BLaER1 (cell line): ENCODE results near the gene SLC8A2.

Experiments
- H3K27ac ChIP-seq: shearing (Covaris generic); formaldehyde crosslinking; 2 replicates; pipeline ENCODE4 v1.8.1; 2022
- H3K27me3 ChIP-seq: shearing (Covaris generic); formaldehyde crosslinking; 2 replicates; pipeline ENCODE4 v1.8.1; 2022
- H3K36me3 ChIP-seq: shearing (Covaris generic); formaldehyde crosslinking; 2 replicates; pipeline ENCODE4 v1.8.1; 2022
- H3K4me1 ChIP-seq: shearing (Covaris generic); formaldehyde crosslinking; 2 replicates; pipeline ENCODE4 v1.8.1; 2022
- H3K4me2 ChIP-seq: shearing (Covaris generic); formaldehyde crosslinking; 2 replicates; pipeline ENCODE4 v1.8.1; 2022
- H3K4me3 ChIP-seq: shearing (Covaris generic); formaldehyde crosslinking; 2 replicates; pipeline ENCODE4 v1.8.1; 2022
- H3K9ac ChIP-seq: shearing (Covaris generic); formaldehyde crosslinking; 2 replicates; pipeline ENCODE4 v1.8.1; 2022
- H3K9me3 ChIP-seq: shearing (Covaris generic); formaldehyde crosslinking; 2 replicates; pipeline ENCODE4 v1.8.1; 2022
- H4K20me1 ChIP-seq: shearing (Covaris generic); formaldehyde crosslinking; 2 replicates; pipeline ENCODE4 v1.8.1; 2022
- Cebpa-rat ChIP-seq: shearing (Covaris generic); IDR thresholded peaks from 2 replicates; pipeline ENCODE4 v1.8.1; 2022

The SLC8A2 gene

GRCh38 chr19:47503826-47504150, 32.1 kb upstream of the SLC8A2 start:
- H3K36me3 ChIP-seq: peaks cover 66% of the 10 kb centered on the region
- peaks cover 97% of the 10 kb centered on the region for H4K20me1 ChIP-seq

GRCh38 chr19:47503130-47503825, 31.6 kb upstream of the SLC8A2 start:
- Histone ChIP-seq H3K36me3 (peaks cover 71% of the 10 kb centered on the region), H3K27me3 (no peaks in the 10 kb centered on the region), H3K27ac (no peak overlapping the region), H3K9me3 (no peaks in the 10 kb centered on the region), H3K4me2 (no peak overlapping the region), H4K20me1 (peaks cover 97% of the 10 kb centered on the region), H3K4me1 (peaks cover 18% of the 10 kb centered on the region), H3K4me3 (no peak overlapping the region), H3K9ac (no peak overlapping the region)
- no peak for TF ChIP-seq Cebpa-rat

More at GRCh38 chr19:47503826-47504150, 32.1 kb upstream of the SLC8A2 start:
- H3K9me3 ChIP-seq: no peaks in the 10 kb centered on the region
- H3K4me3 ChIP-seq: no peak overlapping the region
- peaks cover 24% of the 10 kb centered on the region for H3K4me1 ChIP-seq
- no peaks in the 10 kb centered on the region for H3K27me3 ChIP-seq
- no peak for TF ChIP-seq Cebpa-rat
- H3K9ac ChIP-seq: no peak overlapping the region
- no peak overlapping the region for H3K4me2 ChIP-seq
- no peak overlapping the region for H3K27ac ChIP-seq

GRCh38 chr19:47499863-47500830, 28.5 kb upstream of the SLC8A2 start:
- Histone ChIP-seq H3K27ac (no peak overlapping the region), H3K4me1 (peaks cover 29% of the 10 kb centered on the region), H4K20me1 (peaks cover 97% of the 10 kb centered on the region), H3K9me3 (no peaks in the 10 kb centered on the region), H3K4me3 (no peak overlapping the region), H3K27me3 (no peaks in the 10 kb centered on the region), H3K9ac (no peak overlapping the region), H3K36me3 (peaks cover 84% of the 10 kb centered on the region), H3K4me2 (no peak overlapping the region)
- no peak for TF ChIP-seq Cebpa-rat

- H3K4me1 ChIP-seq: peaks cover 37% of the 10 kb centered on the region
- H3K9me3 ChIP-seq: no peaks in the 10 kb centered on the region
- TF ChIP-seq Cebpa-rat: no peak
- no peak overlapping the region for H3K9ac ChIP-seq
- no peak overlapping the region for H3K27ac ChIP-seq
- H3K27me3 ChIP-seq: no peaks in the 10 kb centered on the region
- H4K20me1 ChIP-seq: peaks cover 98% of the 10 kb centered on the region
- no peak overlapping the region for H3K4me3 ChIP-seq
- no peak overlapping the region for H3K4me2 ChIP-seq
- H3K36me3 ChIP-seq: peaks cover 86% of the 10 kb centered on the region
Observed at GRCh38 chr19:47499371-47499770, 27.7 kb upstream of the SLC8A2 start.

GRCh38 chr19:47498561-47498960, 26.9 kb upstream of the SLC8A2 start:
- Histone ChIP-seq H4K20me1 (peaks cover 98% of the 10 kb centered on the region), H3K9ac (no peak overlapping the region), H3K27me3 (no peaks in the 10 kb centered on the region), H3K27ac (0 out of 2 replicates have a peak overlapping the region, but pooled peaks have one; percentile 6), H3K36me3 (peaks cover 84% of the 10 kb centered on the region), H3K4me3 (no peak overlapping the region), H3K4me2 (no peak overlapping the region), H3K4me1 (peaks cover 45% of the 10 kb centered on the region), H3K9me3 (no peaks in the 10 kb centered on the region)
- no peak for TF ChIP-seq Cebpa-rat

- Histone ChIP-seq H4K20me1 (peaks cover 97% of the 10 kb centered on the region), H3K4me2 (no peak overlapping the region), H3K36me3 (peaks cover 84% of the 10 kb centered on the region), H3K9me3 (no peaks in the 10 kb centered on the region), H3K27ac (0 out of 2 replicates have a peak overlapping the region, but pooled peaks have one; percentile 68), H3K4me1 (peaks cover 49% of the 10 kb centered on the region), H3K4me3 (no peak overlapping the region), H3K9ac (no peak overlapping the region), H3K27me3 (no peaks in the 10 kb centered on the region)
- no peak for TF ChIP-seq Cebpa-rat
Observed at GRCh38 chr19:47497821-47498520, 26.3 kb upstream of the SLC8A2 start.

GRCh38 chr19:47497050-47497766, 25.5 kb upstream of the SLC8A2 start:
- Histone ChIP-seq H3K4me1 (peaks cover 51% of the 10 kb centered on the region), H3K9ac (peak overlapping the region; percentile 58; the same call in 1 of the 2 replicates), H3K36me3 (peaks cover 86% of the 10 kb centered on the region), H3K4me3 (no peak overlapping the region), H3K4me2 (peak overlapping the region; percentile 63), H3K27ac (peak overlapping the region; percentile 68), H4K20me1 (peaks cover 89% of the 10 kb centered on the region), H3K9me3 (no peaks in the 10 kb centered on the region), H3K27me3 (no peaks in the 10 kb centered on the region)
- no peak for TF ChIP-seq Cebpa-rat

GRCh38 chr19:47495478-47496372, 24.0 kb upstream of the SLC8A2 start:
- Histone ChIP-seq H3K27me3 (no peaks in the 10 kb centered on the region), H3K9ac (no peak overlapping the region), H4K20me1 (peaks cover 77% of the 10 kb centered on the region), H3K36me3 (peaks cover 90% of the 10 kb centered on the region), H3K4me1 (peaks cover 51% of the 10 kb centered on the region), H3K4me2 (peak overlapping the region; percentile 63), H3K27ac (peak overlapping the region; percentile 68), H3K4me3 (no peak overlapping the region), H3K9me3 (no peaks in the 10 kb centered on the region)
- TF ChIP-seq Cebpa-rat: no peak
